Fibroblast of skin of left quadriceps (primary cell): ENCODE data around the gene SDS.
"Not testable (repeated sequence)": the region's sequence is repeated elsewhere in the genome, so short reads cannot be mapped to it uniquely, and the experiment has no call there.

Source experiments
- DNase-seq, 2 experiments: peaks; one replicate each; pipeline ENCODE4 v3.0.0-alpha.2; 2013; ENCODE audit warnings: low read depth in 2 of 2

Gene SDS

DNA sequence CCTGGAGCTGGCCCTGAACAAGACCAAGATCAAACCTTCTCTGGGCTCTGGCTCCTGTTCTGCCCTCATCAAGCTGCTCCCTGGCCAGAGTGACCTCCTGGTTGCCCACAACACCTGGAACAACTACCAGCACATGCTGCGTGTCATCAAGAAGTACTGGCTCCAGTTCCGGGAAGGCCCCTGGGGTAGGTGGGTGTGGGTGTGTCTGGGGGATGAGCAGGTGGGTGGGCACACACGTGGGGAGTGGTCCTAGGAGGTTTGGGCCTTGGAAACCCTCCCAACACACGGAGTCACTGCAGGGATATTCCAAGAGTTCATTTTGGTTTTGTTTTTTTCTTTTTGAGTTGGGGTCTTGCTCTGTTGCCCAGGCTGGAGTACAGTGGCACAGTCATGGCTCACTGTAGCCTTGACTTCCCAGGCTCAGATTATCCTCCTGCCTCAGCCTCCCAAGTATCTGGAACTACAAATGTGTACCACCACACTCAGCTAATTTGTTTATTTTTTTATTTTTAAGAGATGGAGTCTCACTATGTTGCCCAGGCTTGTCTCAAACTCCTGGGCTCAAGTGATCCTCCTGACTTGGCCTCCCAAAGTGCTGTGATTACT lies 28.8 kb downstream of the SDS start:
- no peak for DNase-seq

DNA sequence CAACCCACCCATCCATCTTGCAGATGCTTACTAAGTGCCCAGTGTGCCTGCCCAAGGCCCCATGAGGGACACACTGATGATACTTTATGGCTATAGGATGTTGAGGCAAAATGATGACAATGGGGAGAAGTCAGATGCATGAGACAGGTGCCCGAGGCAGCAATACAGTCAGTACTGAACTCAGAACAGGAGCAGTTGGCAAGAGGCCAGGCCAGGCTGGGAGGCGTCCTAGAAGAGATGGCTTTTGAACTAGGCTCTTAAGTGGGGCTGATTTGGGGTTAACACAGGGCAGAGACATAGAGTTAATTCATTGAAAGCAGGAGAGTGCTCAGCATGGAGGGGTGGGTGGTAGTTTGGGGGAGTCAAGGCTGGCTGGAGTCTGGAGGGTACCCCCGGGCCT lies 29.7 kb downstream of the SDS start:
- no peak for DNase-seq

- no peak for DNase-seq
These were observed 30.2 kb downstream of the SDS start for GRCh38 chr12:113373440-113373839.

DNA sequence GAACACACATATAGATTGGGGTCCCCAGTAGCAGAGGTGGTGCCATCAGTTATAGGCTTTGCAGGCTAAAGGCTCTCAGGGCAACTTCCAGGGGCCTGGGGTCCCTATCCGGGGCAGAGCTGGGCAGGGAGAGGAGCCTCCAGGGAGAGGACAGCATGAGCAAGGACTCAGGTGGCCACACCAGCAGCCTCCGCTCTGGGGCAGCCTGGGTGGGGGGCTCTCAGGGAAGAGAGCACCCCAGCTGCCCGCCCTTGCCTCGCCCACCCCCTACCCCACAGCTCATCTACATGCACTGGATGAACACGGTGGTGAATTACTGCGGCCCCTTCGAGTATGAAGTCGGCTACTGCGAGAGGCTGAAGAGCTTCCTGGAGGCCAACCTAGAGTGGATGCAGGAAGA lies 31.3 kb downstream of the SDS start:
- DNase-seq = no peak

DNA sequence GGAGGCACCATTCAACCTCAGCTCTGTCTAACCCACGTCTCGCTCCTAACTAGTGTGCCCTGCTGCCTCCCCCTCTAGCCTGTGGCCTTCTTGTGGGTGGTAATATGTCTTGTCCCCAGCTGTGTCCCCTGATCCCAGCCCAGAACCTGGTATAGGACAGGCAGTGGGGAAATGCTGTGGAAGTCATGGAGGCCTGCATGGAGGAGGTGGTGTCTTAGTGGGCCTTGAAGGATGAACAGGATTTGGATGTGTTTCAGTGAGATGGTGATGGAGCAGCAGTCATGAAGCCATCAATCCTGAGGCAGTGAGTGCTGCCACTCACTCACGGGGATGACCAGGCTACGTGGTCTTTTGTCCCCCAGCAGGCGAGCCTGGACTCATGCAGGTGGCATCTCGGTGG lies 31.9 kb downstream of the SDS start:
- no peak for DNase-seq

DNA sequence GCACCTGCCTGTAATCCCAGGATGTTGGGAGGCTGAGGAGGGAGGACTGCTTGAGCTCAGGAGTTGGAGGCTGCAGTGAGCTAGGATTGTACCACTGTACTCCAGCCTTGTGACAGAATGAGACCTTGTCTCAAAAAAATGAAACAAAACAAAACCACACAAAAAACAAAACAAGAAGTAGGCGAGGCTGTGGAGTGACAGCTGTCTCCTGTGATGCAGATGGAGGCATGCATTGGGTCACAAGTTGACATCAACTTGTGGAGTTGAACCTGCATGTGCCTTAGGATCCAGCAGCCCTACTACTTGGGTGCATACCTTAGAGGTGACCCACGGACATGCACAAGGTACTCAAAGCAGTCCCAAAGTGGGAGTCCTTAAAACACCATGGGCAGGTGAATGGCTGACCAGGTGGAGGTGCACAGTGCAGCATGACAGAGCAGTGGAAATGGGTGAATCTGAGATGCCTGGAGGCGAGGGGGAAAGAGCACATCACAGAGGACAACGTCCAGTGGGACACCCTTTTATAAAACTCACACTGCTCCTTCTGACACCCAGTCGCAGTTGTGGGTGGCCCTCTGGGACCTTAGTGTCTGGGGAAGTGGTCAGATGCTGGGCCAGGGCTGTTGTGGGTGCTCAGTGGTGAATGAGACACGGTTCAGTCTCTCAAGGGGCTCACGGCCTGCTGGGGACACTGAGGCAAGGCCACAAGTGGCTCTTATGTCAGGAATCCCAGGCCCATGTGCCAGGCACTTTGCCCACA lies 32.6 kb downstream of the SDS start:
- no peak for DNase-seq

DNA sequence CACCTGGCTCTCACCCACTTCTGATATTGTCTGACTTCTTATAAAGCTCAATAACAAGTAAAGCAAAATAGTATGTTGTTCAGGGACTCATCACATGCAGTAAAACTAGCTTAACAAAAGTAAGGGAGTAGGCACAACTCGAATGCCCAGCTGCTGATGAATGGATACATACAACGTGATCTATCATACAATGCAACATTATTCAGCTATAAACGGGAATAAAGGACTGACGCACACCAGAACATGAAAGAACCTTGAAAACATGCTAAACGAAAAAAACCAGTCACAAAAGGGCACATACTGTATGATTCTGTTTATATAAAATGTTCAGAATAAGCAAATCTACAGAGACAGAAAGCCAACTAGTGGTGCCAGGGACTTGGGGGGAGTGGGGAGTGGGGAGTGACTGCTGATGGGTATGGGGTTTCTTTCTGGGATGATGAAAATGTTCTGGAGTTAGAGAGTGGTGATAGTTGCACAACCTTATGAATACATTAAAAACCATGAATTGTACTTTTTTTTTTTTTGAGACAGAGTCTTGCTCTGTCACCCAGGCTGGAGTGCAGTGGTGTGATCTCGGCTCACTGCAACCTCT lies 34.2 kb downstream of the SDS start:
- no peak for DNase-seq

GRCh38 chr12:113368331-113368730 lies 35.4 kb downstream of the SDS start:
- DNase-seq = no peak

- DNase-seq = no peak
These were observed 36.9 kb downstream of the SDS start for GRCh38 chr12:113366827-113367226.

DNA sequence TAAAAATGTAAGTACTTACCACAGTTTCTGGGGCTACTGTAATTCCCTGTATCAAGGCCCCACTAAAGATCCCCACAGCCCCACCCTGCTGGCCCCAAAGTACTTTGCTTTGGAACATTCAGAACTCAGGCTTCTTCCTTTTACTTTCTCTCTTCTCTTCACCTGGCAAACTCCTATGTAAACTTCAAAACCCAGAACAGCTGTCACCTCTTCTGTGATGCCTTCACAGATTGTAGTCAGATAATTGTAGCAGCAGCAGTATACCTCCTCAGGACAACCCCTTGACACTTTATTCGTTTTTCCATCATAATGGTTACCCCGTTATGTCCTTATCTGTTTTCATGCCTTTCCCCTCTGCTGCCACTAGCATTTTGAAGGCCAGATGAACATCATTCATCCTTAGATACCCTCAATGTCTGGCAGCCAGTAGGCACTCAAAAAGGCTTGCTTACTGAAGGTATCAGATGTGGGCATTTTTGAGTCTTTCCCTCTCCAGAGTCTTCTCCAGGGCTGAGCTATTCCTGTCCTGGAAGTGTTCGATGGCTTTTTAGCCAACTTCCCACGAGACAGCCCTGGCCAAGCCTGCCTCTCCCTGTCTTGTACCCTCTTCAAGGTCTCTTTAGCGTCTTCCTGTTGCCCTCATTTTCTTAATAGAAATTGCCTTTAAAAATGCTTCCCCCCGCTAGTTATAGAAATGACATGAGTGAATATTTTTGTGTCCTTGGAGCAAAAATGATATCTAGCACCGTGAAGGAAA lies 37.9 kb downstream of the SDS start:
- no peak for DNase-seq

DNA sequence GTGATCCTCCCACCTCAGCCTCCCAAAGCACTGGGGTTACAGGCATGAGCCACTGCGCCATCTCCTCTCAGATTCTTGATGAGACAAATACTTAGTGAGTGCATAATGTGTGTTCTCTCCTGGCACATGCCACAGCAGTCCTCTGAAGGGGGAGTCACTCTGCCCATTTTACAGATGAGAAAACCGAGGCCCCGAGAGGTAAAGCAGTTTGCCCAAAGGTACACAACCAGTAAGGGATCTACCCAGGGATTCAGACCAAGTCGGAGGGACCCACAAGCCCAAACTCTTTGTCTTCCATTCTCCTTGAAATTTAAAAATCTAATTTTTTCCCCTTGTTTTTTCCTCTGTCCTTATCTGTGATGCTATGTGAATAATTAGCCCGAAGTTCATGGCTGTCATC lies 39.0 kb downstream of the SDS start:
- no peak for DNase-seq

DNA sequence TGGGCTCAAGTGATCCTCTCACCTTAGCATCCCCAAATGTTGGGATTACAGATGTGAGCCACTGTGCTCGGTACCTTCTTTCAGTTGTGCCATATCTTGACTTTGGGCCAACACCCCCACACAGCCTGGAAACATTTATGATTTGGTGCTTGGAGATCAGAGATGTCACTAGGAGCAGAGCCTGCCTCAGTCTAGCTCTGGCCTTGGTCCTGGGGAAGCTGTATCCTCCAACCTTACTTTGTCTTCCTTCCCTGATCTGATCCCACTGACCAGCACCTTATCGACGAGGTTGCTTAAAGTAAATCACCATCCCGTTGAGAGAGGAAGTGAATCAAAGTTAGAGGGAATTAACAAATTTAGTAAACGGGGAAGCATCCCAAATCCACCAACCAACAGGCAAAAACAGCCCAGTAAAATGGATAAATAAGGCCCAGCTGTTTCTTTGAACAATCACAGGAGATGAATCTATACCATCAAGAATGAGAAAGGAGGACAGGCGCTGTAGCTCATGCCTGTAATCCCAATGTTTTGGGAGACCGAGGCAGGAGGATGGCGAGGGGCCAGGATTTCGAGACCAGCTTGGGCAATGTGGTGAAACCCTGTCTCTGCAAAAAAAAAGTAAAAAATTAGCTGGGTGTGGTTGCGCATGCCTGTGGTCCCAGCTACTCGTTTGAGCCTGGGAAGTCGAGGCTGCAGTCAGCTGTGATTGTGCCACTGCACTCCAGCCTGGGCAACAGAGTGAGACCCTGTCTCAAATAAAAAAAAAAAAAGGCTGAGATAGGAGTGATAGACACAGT lies 41.9 kb downstream of the SDS start:
- DNase-seq = no peak

- no peak for DNase-seq
These were observed 43.5 kb downstream of the SDS start for GRCh38 chr12:113359939-113360748.

DNA sequence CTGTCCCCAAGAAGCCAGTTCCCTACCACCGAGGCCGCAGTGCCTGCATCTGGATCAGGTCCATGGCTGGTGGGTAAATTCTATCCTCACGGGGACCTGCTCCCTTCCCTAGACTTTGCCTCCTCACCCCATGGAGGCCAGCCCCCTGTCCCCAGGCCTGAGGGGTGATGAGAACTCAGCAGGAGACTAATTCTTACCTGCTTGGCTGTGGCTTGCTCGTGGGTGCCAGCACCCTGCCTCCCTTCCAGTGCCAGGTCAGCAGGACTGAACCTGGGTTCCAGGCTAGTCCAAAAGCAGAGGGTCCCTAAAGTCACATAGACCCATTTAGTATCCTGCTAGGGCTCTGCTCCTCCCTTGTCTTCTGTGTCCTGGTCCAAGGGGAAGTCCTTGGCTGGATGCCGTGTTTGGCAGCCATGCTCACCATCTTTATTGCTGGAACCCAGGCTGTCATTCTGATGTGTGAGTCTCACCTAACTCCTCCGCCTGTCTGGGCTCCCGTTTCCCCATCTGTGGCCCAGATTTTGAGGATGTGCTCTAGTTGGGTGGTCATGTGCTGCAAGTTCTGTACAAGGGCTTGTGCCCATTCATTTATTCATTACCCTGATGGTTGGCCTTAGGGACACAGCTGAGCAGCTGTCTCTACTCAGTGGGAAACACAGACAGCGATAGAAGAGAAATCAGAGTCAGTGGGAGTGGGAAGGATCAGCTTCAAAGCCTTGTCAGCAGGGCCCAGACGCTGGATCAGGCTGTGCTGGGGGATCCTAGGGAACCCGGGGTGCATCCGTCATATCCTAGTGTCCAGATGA lies 44.4 kb downstream of the SDS start:
- DNase-seq = peak in 1 of 2 experiments; percentile 5

- peak; percentile 85 for DNase-seq
These were observed 45.1 kb downstream of the SDS start, which contains the start of gene PLBD2 for GRCh38 chr12:113358381-113359132. Gene PLBD2, plus strand, starts transcription at chr12:113358587. Its CDS starts 14 bp downstream, at chr12:113358601.

- not testable (repeated sequence) for DNase-seq
These were observed 49.5 kb downstream of the SDS start for GRCh38 chr12:113354192-113354591.

DNA sequence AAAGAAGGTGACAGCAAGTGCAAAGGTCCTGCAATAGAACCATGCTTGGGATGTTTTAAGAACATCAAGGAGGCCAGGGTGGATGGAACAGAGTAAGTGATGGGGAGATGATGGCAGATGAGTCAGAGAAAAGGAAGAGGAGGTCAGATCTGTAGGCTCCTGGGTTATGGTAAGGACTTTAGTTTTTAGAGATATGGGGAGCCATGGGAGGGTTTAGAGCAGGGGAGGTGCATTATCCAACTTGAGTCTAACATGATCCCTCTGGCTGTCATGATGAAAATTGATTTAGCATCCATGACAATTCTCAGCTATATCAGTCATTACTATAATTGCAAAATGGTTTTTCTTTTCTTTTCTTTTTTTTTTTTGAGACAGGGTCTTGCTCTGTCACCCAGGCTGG lies 52.6 kb downstream of the SDS start:
- no peak for DNase-seq

DNA sequence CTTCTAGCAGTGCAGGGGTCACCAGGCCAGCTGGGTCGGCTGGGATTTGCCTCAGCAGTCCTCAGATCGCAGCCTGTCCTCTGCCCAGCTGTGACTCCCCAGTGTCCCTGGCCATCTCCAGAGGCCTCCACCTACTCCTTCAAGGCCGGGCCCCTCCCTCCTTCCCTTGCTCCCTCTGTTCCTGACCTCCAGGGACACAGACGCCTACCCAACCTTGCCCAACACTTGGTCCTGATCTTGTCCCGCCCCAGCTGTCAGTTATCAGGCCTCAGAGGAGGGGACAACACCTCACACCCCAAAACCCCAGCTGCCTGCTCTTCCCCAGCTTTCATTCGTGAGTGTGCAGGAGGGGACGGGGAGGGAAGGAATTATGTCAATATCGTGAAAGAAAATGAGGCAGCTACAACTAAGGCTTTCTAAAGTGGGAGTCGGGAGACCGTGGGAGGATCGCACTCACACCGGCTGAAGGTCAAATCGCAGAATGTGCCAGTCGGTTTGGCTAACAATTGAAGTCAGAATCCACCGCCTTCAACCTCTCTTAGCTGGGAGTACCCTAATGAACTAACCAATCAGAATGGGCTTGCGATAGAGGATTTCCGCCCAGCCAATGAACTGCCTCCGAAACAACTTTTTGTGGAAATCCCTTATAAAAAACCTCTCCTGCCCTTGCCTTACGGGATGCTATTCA lies 54.7 kb downstream of the SDS start:
- no peak for DNase-seq

DNA sequence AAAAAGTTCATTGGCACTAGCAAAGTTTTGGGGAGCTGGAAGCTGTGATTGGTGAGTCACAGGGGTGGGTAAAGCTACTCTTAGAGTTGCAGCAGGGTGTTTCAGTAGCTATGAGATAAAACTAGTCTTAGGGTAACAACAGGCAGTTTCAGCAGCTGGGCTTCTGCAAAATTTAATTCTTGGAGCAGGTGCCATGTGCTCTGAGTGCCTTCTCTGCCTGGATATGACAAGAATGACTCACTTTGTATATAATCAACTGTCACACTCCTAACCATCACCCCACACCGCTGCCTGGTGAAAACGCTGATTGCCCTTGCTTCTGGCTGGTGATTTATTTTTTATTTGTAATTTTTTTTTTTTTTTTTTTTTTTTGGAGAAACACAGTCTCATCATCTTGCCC lies 55.8 kb downstream of the SDS start:
- DNase-seq = no peak
